ENCODE data around the gene LGALS14.
"Not testable (repeated sequence)": the region's sequence is repeated elsewhere in the genome, so short reads cannot be mapped to it uniquely, and the experiment has no call there.

Gene LGALS14

DNA sequence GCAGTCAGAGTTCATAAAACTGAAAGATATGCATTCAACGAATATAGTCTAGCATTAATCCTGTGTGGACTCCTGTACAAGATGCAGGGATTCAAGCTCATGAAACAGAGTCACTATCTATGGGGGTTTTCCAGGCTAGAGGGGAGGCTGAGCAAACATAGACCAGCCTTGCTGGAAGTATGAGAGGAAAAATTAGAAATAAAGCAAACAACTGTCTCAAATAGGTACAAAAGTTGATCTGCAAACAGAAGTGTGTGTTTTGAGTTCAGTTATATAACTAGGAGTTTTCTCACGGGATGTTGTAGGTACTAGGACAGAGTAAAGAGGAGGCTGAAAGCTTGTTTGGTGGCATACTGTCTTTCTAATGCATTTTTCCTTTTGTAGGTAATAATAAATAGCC is 8.5 kb upstream of the LGALS14 start:
- DNase-seq (ENCODE audit: low spot score): no peak

DNA sequence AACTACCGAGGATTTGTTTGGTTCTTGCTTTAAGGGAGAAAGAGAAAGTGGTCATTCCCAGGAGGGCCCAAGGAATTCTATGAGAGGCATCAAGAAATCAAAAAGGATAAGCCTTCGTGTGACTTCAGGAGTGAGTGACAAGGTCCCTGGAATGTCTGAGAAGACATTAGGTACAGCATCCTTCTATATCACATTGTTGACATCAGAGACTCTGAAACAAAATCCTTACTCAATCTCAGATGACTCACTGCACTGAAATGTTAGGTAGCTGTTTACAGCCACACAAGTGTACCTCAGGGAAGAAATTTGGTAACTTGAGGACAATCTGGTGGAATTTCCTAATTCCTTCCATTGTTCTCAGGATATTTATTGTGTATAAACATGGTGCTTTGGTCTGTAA is 7.9 kb upstream of the LGALS14 start:
- no peak for DNase-seq (ENCODE audit: low spot score)

DNA sequence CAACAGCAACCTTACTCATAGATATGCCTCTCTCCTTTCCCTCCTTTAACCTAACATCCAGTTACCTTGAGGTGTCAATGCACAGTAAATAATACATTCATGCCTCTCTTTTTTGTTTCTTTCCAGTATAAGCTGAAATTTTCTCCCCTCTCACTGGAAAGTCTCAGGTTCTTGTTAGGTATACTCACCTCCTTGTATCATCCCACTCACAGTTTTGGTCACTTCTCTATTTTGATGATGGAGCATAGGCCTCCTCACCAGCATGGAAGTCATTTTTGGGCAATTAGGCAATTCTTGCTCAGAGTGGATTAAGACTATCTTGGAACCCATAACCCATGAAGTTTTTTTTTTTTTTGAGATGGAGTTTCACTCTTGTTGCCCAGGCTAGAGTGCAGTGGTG is 5.7 kb upstream of the LGALS14 start:
- no peak for DNase-seq (ENCODE audit: low spot score)

DNA sequence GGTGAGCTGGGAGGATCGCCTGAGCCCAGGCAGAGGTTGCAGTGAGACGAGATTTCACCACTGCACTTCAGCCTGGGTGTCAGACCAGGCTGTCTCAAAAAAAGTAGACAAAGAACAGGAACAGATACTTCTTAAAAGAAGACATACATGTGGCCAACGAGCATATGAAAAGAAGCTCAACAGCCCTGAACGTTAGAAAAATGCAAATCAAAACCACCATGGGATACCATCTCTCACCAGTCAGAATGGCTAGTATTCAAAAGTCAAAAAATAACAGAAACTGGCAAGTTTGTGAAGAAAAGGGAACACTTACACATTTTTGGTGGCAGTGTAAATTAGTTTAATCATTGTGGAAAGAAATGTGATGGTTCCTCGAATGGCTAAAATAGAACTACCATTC is 3.0 kb upstream of the LGALS14 start:
- no peak for DNase-seq (ENCODE audit: low spot score)

DNA sequence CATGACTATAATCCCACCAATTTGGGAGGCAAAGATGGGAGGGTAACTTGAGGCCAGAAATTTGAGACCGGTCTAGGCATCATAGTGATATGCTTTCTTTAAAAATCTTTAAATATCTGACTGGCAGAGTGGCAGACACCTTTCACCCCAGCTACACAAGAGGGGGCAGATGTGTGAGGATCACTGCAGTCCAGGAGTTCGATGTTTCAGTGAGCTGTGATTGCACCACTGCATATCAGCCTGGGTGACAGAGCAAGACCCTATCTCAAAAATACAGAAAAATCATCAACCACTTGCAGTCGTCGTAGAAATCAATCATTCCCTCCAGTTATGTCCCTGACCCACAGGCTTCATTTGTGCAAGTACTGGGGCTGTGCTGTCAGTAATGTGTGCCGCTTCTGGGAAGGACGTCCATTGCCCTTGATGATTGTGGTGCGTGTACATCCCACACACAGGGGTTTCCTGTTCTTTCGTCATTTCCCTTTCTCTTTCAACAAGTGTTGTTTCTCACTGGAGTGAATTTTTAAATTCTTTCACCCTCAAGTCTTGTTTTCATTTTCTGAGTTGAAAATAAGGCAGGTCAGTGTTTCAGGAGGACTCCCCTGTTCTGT is 1.4 kb downstream of the LGALS14 start:
- peak; percentile 16 for DNase-seq (ENCODE audit: low spot score)

DNA sequence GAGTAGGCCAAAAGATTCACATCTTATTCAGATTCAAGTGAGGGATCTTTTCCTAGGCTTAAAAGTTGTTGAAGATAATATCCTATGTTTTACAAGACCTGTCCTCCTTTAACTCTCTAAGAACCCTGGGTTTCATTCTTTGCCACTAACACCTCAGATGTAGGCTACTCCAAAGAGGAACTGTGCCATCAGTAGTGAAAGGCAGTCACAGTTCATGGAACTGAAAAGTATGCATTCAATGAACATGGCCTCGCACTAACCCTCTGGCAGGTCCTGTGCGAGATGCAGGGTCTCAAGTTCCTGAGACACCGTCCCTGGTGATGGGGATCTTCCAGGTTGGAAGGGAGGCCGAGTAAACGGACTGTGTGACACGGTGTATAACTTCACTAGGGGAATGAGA is 4.3 kb downstream of the LGALS14 start:
- DNase-seq (ENCODE audit: low spot score): no peak

DNA sequence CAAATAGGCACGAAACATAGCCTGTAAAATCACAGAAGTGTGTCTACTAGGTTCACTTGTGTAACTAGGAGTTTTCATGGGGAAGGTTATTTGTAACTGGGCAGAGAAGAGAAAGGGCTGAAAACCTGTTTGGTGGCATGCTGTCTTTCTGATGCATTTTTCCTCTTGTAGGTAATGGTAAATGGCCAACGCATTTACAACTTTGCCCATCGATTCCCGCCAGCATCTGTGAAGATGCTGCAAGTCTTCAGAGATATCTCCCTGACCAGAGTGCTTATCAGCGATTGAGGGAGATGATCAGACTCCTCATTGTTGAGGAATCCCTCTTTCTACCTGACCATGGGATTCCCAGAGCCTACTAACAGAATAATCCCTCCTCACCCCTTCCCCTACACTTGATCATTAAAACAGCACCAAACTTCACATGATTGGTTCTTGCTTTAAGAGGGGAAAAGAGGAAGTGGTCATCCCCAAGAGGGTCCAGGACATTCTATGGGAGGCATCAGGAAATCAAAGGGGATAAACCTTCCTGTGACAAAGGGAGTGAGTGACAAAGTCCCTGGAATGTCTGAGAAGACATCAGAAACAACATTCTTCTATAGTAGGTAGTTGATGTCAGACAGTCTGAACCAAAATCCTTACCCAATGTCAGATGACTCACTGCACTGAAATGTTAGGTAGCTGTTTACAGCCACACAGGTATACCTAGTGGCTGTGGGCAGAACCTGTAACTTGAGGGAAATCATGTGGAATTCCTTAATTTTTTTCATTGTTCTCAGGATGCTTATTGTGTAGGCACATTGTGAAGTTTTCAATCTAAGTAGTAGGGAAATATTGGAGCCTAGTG is 5.0 kb downstream of the LGALS14 start:
- DNase-seq (ENCODE audit: low spot score): no peak

DNA sequence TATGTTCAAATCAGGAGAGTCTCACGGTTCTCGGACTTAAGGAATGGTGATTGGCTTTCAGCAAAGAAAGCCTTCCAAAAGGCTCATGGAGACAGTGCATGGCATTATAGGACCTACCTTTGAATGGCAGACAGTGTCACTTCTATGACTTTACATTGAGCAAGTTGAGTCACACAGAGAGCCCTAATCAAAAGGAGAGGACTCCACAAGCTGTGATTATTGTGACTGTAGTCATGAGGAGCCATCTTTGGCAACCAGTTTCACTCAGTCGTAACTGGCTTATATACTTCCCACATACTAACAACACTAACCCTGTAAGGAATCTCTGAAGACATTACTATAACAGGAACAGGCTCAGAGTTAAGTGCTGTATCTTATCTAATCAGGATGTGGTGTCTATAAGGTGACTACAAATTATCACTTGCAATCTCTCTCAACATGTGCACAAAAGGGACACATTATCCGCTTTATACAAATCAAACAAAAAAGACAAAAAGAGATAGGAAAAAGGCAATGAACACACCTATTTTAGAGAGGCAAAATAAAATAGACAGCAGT is 6.1 kb downstream of the LGALS14 start:
- no peak for DNase-seq (ENCODE audit: low spot score)

DNA sequence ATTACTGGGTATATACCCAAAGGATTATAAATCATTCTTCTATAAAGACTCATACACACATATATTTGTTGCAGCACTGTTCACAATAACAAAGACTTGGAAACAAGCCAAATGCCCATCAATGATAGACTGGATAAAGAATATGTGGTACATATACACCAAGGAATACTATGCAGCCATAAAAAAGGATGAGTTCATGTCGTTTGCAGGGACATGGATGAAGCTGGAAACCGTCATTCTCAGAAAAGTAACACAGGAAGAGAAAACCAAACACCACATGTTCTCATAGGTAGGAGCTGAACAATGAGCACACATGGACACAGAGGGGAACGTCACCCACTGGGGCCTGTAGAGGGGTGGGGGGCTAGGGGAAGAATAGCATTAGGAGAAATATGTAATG is 15.9 kb downstream of the LGALS14 start:
- DNase-seq (ENCODE audit: low spot score): not testable (repeated sequence)

DNA sequence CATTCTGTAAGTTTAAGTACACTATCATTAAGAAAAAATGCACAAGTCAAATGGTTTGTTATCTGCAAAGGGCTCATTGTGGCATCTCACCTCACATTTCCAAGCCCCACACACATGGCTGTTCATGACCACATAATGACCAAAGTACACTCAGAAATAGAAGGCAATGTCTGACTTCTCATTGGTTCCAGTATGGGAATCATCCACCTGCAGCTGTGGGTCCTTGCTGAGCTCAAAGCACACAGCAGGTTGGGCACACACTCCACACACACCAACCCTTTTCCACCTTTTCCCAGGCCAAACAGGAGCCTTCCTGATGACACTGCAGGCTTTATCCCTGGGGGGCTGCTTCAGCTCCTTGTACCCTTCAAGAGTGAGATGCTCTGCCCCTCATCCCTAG is 21.7 kb downstream of the LGALS14 start:
- no peak for DNase-seq (ENCODE audit: low spot score)

DNA sequence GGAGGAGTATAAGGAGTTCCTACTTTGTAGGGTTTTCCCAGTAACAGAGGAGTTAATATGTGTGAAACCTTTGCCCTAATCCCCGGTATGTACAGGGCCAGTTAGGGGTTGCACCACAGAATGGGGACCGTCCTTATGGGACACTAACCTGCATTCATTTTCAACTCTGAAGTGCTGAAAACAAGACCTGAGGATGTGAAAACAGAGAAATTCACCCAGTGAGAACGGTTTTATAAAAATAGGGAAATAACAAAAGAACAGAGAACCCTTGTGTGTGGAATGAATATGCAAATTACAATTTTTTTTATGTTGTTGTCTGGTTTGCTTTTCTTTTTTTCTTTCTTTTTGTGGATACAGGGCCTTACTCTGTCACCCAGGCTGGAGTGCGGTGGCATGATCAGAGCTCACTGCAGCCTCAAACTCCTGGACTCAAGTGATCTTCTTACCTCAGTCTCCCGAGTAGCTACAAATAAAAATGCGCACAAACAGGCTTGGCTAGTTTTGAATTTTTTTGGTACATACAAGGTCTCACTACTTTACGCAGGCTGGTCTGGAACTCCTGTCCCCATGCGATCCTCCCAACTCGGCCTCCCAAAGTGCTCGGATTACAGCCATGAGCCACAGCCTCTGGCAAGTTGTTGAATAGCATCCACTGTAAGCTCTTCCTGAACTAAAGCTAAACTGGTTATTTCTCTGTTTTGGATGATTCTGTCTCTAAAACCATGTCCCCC is 23.0 kb downstream of the LGALS14 start:
- DNase-seq (ENCODE audit: low spot score): no peak

DNA sequence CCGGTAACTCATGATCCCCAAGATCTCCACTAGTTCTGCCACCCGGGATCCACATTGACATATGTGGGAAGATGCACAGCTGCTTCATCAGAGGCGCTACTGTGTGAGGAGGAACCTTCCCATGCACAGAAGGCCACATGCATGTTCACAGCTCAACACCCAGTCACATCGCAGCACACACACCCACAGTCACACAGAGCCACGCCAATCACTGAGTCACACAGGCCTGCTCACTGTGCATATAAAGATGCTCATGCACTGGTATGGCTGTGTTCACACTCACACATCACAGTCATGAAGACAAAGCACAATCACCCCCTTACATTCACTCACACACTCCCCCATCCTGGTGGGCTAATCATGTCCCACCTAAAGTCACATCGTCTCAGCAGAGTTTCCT is 23.8 kb downstream of the LGALS14 start:
- no peak for DNase-seq (ENCODE audit: low spot score)

DNA sequence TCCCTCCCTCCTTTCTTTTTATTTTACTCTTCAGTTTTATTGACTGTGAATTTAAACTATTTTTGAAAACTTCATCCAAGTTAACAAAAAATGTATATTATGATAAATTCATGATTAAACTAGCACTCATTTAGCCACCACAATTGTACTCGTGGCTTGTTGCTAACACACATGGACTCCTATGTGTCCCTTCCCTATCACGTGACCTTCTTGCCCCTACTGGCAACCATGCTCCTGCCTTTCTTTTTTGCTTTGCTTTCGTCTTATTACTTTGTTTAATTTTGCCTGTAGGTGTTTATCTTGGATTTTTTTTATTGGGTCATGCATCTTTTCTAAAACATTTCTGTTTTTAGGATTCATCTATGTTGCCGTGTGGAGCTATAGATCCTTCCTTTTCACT is 25.3 kb downstream of the LGALS14 start:
- no peak for DNase-seq (ENCODE audit: low spot score)

DNA sequence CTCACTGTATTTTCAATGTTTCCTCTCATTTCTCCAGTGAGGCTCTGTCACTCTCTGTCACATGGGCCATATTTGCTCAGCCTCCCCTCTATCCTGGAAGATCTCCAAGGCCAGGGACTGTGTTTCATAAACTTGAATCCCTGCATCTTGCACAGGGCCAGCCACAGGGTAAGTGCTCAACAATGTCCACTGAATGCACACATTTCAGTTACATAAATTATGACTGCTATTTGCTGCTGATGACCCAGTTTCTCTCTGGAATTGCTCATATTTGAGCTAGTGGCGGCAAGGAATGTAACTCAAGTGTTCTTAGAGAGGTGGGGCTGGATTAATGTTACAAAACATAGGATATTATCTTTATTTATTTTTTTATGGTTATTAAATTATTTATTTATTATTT is 27.4 kb downstream of the LGALS14 start:
- no peak for DNase-seq (ENCODE audit: low spot score)

DNA sequence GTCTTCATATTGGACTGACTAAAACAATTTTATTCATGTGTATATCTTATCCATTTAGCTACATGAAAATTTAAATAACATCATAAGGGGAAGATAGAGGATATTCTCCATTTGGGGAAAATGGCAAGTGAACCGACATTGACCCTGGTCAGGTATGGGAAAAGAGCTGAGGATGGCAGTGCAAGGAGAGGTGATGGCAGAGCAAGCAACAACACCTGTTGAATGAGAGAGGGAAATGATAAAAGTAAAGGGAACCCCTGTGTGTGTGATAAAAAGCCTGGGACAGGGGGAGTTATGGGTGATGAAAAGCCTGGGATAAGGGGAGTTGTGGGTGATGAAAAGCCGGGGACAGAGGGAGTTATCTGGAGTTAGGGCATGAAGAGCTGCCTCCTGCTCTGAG is 29.6 kb downstream of the LGALS14 start:
- DNase-seq (ENCODE audit: low spot score): no peak

DNA sequence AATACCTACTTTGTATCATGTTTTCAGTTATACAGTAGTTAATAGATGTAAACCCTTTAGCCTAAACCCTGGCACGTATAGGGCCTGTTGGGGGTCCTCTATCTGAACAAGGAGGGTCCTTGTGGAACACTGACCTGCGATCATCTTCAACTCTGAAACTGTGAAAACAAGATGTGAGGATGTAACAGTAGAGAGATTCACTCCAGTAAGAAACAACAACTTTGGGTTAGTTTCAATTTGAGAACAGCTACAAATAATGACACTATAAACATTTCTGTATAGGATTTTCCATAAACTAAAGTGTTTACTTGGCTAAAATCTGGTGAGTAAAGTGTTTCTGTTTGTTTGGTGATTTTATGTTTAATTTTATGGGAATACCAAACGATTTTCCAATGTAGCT is 31.4 kb downstream of the LGALS14 start:
- no peak for DNase-seq (ENCODE audit: low spot score)

DNA sequence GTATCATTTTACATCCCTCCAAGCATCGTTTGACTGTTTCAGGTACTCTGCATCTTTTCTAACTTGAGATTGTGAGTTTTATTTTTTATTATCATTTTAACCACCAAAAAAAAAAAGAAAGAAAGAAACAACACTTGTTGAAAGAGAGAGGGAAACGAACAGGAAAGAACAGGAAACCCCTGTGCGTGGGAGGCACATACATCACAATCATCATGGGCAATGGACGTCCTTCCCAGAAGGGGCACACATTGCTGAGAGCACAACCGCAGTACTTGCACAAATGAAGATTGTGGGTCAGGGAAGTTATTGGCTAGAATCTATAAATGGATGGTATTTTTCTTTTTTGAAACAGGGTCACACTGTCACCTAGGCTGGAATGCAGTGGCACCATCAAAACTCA is 31.8 kb downstream of the LGALS14 start:
- no peak for DNase-seq (ENCODE audit: low spot score)

DNA sequence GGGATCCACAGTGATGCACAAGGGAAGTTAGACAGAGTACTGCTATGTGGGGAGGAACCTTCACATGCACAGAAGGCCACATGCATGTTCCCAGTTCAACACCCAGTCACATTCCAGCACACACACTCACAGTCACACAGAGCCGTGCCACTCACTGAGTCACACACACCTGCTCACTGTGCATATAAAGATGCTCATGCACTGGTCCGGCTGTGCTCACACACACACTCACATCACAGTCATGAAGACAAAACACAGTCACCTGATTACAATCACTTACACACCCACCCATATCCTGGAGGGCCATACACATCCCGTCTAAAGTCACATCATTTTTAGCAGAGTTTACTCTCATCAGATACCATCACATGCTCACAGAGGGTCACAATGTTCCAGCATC is 33.1 kb downstream of the LGALS14 start:
- no peak for DNase-seq (ENCODE audit: low spot score)

DNA sequence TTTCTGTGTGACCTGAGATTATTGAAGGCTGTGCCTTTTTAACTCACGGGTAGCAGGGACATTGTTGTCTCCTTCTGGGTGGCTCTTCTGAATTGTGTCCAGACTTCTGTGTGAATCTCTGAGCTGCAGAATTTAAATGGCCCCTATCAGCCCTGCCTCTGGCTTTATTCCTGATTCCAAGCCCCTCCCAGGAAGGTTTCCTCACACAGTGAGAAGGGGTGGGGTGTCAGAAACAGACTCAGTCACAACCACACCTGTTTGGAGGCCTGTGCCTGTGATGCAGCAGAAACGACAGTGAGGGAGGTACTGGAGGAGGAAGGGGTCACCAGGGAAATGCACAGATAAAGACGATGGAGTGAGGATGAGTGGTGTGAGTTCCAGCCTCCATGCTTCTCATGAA is 33.6 kb downstream of the LGALS14 start, which contains the start of gene CLC:
TSS of gene CLC (minus strand) at position 139 of the 400 bp plus-strand sequence. CDS start at position 62, 77 bp downstream.
- no peak for DNase-seq (ENCODE audit: low spot score)

DNA sequence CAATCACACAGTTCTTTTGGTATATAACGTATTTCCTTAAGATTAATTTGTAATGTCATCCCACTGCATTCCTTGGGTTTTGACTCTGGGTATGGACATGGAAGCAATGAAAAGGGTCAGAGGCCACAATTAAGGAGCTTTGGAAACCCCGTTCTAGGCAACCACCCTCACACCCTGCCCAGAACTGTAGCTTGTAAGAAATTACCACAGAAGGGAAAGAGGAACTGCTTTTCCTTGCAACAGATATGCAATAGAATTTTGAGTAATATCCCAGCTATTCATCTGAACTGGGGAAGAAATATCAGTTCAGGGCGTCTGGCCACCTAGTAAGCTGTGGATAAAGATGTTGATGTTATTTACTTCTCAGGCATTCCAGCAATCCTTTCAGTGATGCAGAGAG is 34.5 kb downstream of the LGALS14 start:
- no peak for DNase-seq (ENCODE audit: low spot score)

DNA sequence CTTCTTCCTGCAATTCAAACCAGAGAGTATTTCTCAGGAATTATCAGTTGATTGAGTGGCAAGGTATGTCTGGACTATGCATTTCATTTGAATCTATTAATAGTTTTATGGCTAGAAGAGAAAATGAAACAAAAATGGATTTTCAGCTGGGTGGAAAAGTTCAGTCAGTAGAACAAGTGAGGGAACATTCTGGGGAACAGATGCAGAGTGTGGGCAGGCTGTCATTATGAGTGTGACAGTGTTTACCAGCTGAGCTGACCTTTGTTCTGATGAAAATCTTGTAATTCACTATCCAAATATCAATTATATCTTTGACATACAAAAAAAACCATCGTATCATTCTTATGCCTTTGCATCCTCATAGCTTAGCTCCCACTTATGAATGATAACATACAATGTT is 36.1 kb downstream of the LGALS14 start:
- no peak for DNase-seq (ENCODE audit: low spot score)

DNA sequence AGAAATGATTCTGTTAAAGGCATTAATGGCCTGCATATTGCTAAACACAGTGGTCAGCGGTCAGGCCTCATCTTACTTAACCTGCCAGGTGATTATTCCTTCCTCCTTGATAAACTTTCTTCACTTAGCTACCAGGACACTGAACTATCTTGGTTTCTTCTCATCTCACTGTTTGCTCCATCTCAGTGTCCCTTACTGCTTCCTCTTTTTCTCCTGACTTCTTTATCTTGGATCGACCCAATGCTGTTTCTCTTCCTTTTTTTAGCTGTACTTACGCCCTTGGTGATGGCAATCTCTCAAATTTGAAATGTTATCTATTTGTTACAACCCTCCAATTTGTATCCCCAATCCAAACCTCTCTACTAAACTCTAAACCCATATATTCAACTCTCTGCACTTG is 41.4 kb downstream of the LGALS14 start:
- DNase-seq (ENCODE audit: low spot score): no peak
